NCI-H2107 treated with DMSO at 0.1 percent for 48 hours (cell line): ENCODE measurements around the gene WWOX.

Experiments
- DNase-seq: peaks from one replicate; lab custom pipeline; 2025; ENCODE audit not compliant: unreplicated experiment; lab: John Stamatoyannopoulos, UW

The WWOX gene

DNA sequence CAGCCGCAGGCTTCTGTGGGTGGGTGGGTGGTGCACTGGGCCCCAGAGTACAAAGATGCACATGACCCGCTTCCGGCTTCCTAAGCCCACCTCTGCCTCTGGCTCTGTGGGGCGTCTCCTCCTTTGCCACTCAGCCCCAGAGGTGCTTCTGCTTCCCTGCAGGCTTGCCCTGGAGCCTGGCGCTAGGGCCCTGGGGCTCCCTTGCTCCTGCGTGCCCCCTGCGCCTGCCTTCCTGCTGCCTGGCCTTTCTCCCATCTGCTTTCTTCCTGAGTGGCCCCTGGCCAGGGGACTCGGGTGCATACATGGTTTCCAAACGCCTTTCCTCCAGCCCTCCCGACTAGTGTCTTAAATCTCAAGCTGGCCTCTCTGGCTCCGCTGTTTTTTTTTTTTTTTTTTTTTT lies 3.4 kb downstream of the WWOX start:
- DNase-seq = no peak

GRCh38 chr16:78105517-78105916 lies 6.1 kb downstream of the WWOX start:
- no peak for DNase-seq

DNA sequence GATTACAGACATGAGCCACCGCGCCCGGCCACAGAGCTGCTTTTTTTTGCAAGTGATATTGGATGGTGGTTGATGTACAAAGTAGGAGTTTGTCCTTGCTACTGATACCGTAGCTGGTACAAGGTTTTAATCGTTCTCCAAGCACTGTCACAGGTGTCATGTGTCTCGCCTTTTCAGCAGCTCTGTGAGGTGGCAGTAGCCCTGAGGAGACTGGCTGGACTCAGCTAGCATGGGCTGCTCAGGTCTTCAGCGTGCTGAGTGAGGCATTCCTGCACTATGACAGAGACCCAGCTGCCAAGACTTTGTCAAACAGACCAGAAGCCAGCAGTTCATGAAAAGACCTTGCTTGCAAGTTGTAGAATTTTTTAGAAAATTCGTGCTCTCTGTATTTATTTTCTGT lies 7.2 kb downstream of the WWOX start:
- no peak for DNase-seq

DNA sequence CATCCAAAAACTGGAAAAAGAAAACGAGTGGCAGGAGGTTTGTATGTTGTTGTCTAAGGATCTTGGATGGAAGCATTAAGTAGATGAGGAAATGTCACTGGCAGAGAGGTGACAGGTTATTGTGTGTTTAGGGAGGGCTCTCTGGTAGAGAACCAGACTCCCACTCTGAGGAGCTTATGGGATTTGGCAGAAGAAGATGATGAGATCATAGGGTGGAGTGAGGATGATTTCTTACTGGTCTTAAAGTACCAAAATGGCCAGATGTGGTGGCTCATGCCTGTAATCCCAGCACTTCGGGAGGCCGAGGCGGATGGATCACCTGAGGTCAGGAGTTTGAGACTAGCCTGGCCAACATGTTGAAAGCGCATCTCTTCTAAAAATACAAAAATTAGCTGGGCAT lies 9.0 kb downstream of the WWOX start:
- DNase-seq = no peak

DNA sequence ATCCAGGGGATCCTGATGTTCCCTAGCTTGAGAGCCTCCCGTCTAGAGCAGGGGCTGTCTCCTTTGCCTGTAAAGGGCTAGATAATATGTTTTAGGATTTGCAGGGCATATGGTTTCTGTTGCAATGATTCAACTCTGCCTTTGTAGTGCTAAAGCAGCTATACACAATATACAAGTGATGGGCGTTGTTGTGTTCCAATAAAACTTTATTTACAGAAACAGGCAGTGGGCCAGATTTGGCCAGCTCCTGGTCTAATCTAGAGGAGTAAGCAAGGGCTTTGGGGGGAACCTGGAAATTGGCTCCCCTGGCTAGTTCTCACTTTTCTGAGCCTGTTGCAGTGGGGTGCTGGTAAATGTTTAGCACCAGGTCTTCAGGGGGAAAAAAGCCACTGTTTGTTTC lies 13.8 kb downstream of the WWOX start:
- DNase-seq = no peak

DNA sequence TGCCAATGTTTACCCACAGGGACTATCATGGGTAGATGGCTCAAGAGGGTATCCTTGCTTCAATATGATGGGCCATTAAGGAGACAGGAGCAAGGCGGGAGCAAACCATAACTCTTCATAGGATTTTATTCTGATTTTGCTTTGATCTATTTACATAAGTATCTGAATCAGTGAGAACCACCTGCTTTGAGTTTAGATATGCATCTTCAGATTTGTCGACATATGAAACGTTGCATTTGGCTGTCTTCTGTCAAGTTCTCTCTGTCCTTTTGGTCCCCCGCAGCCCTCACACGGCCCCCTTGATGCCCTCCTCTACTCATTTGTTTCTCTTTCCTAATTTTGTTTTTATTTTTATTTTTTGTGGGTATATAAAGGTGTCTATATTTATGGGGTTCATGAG lies 16.2 kb downstream of the WWOX start:
- DNase-seq = no peak

GRCh38 chr16:78116946-78117345 lies 17.5 kb downstream of the WWOX start:
- no peak for DNase-seq

GRCh38 chr16:78117391-78117790 lies 17.9 kb downstream of the WWOX start:
- no peak for DNase-seq

GRCh38 chr16:78118469-78119025 lies 19.1 kb downstream of the WWOX start:
- no peak for DNase-seq

DNA sequence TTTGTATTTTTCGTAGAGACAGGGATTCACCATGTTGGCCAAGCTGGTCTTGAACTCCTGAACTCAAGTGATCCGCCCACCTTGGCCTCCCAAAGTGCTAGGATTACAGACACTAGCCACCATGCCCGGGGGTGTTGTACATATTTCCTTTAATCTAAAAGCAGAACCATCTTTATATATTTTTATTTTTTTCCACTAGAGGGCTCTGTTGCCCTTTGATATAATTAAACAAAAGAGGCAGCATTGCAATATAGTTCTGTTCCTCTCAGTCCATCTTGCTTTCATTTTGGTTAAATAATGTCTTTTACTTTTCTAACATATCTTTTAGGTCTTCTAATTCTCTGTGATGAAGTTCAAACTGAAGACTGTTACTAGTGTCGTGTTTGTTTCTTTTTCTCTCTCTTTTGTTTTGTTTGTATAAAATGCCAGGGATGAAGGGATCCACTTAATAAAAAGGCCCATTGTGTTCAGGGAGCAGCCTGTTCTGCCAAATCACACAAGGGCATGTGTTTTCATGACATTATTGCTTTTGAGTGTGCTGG lies 23.4 kb downstream of the WWOX start:
- peak; percentile 82 for DNase-seq

GRCh38 chr16:78125112-78125844 lies 25.8 kb downstream of the WWOX start:
- no peak for DNase-seq

- no peak for DNase-seq
Observed at GRCh38 chr16:78126662-78127061, 27.2 kb downstream of the WWOX start.

DNA sequence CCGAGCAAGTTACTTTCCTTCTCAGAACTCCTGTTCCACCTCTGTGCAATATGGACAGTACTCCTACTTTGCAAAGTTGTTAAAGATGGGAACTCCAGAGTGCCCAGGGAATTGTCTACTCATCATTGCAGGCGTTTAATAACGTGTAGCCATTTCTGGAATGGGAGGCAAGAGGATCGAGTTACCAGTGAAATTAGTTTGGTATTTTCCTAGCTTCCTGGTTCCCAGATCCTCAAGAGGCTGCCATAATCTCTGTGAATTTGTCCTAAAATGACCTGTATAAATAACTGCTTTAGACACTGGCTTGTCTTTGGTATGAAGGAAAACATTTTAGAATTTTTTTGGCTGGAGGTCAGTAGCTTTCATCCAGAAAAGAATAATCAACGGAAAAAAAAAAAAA lies 27.7 kb downstream of the WWOX start:
- DNase-seq = no peak

DNA sequence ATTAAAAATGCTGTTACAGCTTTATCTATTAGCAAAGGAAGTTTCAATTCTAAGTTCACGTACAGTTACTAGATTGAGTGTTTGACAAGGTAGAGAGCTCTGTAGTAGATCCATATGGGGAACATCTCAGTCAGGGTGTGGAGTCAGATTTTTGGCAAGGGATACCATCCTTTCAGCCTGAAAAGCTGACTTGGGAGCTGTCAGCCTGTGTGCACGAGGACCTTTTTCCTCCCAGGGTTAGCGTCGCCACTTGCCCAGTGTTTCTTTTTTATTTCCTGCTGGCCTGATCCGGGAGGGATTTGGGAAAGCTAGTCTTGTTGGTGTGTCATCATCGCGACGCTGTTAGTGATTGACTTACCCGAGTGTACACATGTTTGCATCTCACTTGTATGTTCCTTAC lies 29.5 kb downstream of the WWOX start:
- DNase-seq = no peak

DNA sequence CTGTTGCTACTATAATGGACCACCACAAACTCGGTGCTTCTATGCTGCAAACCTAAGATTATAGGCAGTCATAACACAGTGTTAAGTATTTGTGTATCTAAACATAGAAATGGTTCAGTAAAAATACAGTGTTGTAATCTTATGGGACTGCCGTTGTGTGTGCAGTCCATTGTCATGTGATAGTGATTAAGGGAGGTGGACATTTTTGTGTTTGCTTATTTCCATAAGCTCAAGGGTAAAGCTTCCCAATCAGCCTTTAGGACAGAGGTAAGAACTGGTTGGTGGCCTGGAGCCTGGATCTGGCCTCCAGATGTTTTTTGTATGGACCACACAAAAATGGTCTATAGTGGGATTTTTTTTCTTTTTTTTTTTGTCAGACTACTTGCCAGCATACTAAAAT lies 29.9 kb downstream of the WWOX start:
- no peak for DNase-seq

DNA sequence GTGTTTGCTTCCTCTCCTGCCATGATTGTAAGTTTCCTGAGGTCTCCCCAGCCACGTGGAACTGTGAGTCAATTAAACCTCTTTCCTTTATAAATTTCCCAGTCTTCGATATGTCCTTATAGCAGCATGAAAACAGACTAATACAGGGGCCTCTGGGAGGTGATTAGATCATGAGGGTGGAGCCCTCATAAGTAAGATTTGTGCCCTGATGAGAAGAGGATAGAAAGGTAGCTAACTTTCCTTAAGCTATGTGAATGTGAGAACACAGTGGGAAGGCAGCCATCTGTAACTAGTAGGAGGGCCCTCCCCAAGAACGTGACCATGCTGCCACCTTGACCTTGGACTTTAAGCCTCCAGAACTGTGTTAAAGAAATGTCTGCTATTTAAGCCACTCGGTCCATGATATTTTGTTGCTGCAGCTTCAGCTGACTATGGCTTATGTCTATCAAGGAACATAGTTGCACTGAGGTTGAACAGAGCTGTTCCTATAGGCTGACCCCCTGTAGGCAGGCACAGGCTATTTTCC lies 30.7 kb downstream of the WWOX start:
- no peak for DNase-seq

- no peak for DNase-seq
Observed at GRCh38 chr16:78130950-78131349, 31.5 kb downstream of the WWOX start.

GRCh38 chr16:78133919-78134318 lies 34.5 kb downstream of the WWOX start:
- DNase-seq = no peak

DNA sequence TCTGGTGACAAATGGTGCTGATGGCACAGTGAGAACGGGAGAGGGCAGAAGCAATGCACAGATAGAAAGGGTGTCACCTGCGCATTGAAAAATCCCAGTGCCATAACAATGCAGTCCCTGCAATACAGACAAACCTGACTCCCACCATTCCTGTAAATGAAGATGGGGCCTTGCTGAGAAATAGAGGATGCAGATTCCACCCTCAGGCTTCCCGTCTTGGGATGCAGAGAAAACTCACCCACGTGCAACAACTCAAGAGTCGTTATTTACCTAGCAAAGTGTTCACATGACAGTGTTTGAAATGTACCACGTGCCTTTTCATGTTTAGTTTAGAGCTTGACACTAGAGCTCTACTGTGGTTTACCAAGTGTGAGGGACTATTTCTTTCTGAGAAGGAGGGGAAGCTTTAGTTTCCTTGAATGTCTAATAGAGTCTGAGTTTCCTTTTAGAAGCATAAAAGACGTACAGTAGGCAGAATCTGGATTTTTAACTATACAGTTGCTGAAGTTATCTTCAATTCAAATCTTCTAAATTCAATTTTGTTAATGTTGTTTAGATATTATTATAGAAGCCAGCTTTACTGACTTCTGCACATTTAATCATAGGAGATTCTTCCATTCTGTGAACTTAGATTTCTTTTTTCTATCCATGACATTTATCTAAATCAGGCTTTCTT lies 35.6 kb downstream of the WWOX start:
- DNase-seq = no peak

DNA sequence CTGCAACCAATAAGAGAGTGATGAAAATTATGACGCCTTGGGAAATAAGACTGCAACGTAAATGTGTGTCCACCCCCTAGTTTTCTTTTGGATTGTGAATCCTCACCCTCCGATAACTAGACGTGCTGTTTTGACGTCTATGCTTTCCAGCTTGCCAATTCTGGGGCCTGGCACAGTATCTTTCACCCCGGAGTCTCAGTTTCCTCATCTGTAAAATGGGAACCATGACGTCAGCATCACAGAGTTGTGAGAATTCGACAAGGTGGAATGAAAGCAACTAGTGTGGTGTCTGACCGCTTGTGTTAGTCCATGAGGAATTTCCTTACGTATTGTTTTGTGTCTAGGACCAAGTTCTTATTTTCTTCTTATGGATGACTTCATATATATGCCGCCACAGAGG lies 37.7 kb downstream of the WWOX start:
- no peak for DNase-seq

GRCh38 chr16:78137782-78138616 lies 38.5 kb downstream of the WWOX start:
- no peak for DNase-seq
